IMR-90 (cell line): ENCODE measurements around the gene C10orf120. TPM values are rescaled to one million over a fixed set of nuclear protein-coding genes. Genes with fewer than 3 reads are reported as not detected.

Experiments used
- ATAC-seq: fragments of 200-7000 bp; cut with Tn5 transposase; 2 replicates; pipeline ENCODE4 v1.9.1; 2020; ENCODE audit warnings: low read depth, mild to moderate bottlenecking, moderate library complexity
- BruUV-seq: library from RNA; stranded (reverse); fragments of 400-500 nt; replicated peaks from 2 replicates; lab custom pipeline; 2021; lab: Mats Ljungman, UMichigan
- CTCF ChIA-PET: fragments of 300-600 bp; formaldehyde crosslinking; extraction: SDS; loops from one replicate; lab custom pipeline; 2021; ENCODE audit warnings: antibody characterized with exemption; lab: Yijun Ruan, JAX
- POLR2A ChIA-PET: fragments of 300-600 bp; sonication (Branson Sonifier 250); formaldehyde crosslinking; loops from one replicate; lab custom pipeline; 2022; ENCODE audit warnings: antibody characterized with exemption; ENCODE audit not compliant: unreplicated experiment; lab: Charles Lee
- DNase-seq: peaks from one replicate; pipeline ENCODE4 v3.0.0; 2013
- H2AFZ ChIP-seq: replicated peaks from 2 replicates; pipeline ENCODE3; 2013; ENCODE audit warnings: low read length, mild to moderate bottlenecking; ENCODE audit not compliant: poor library complexity
- H2AK5ac ChIP-seq: 2 replicates; pipeline ENCODE4 v1.6.1; 2013; ENCODE audit warnings: low read depth, low read length, inconsistent platforms
- H2AK9ac ChIP-seq: replicated peaks from 2 replicates; pipeline ENCODE3; 2013; ENCODE audit warnings: mild to moderate bottlenecking, low read depth, low read length, moderate library complexity; ENCODE audit not compliant: poor library complexity
- H2BK120ac ChIP-seq: 2 replicates; pipeline ENCODE4 v1.6.1; 2013; ENCODE audit warnings: low read depth, low read length, inconsistent platforms
- H2BK15ac ChIP-seq: 3 replicates; pipeline ENCODE4 v1.6.1; 2013; ENCODE audit warnings: low read depth, low read length, inconsistent platforms
- H2BK20ac ChIP-seq: 2 replicates; pipeline ENCODE4 v1.6.1; 2013; ENCODE audit warnings: low read depth, mild to moderate bottlenecking, inconsistent platforms, low read length, moderate library complexity
- H2BK5ac ChIP-seq: 2 replicates; pipeline ENCODE4 v1.6.1; 2013; ENCODE audit warnings: mild to moderate bottlenecking, low read depth, low read length, inconsistent platforms; ENCODE audit not compliant: poor library complexity, severe bottlenecking
- H3K14ac ChIP-seq: replicated peaks from 2 replicates; pipeline ENCODE4 v1.6.1; 2013; ENCODE audit warnings: low read depth, low read length, inconsistent platforms
- H3K18ac ChIP-seq: 2 replicates; pipeline ENCODE4 v1.6.1; 2013; ENCODE audit warnings: low read depth, low read length, control low read depth
- H3K23ac ChIP-seq: 2 replicates; pipeline ENCODE4 v1.6.1; 2013; ENCODE audit warnings: low read depth, low read length, inconsistent platforms
- H3K27ac ChIP-seq: 2 replicates; pipeline ENCODE4 v1.5.1; 2013; ENCODE audit warnings: mild to moderate bottlenecking, control low read depth, low read length; ENCODE audit not compliant: insufficient read depth
- H3K27me3 ChIP-seq: 2 replicates; pipeline ENCODE4 v1.6.1; 2013; ENCODE audit warnings: low read length; ENCODE audit not compliant: control insufficient read depth, insufficient read depth
- H3K36me3 ChIP-seq: 2 replicates; pipeline ENCODE4 v1.6.1; 2013; ENCODE audit warnings: low read length, mixed read lengths; ENCODE audit not compliant: control insufficient read depth, insufficient read depth
- H3K4ac ChIP-seq: 2 replicates; pipeline ENCODE4 v1.6.1; 2013; ENCODE audit warnings: low read depth, low read length, inconsistent platforms
- H3K4me1 ChIP-seq: 2 replicates; pipeline ENCODE4 v1.6.1; 2013; ENCODE audit warnings: low read length, mixed read lengths; ENCODE audit not compliant: control insufficient read depth, insufficient read depth
- H3K4me2 ChIP-seq: 2 replicates; pipeline ENCODE4 v1.6.1; 2013; ENCODE audit warnings: low read depth, mild to moderate bottlenecking, control low read depth, low read length, moderate library complexity
- H3K4me3 ChIP-seq: 2 replicates; pipeline ENCODE4 v1.5.1; 2013; ENCODE audit warnings: low read depth, mild to moderate bottlenecking, control low read depth, low read length, moderate library complexity; ENCODE audit not compliant: insufficient read depth
- H3K56ac ChIP-seq: 2 replicates; pipeline ENCODE4 v1.6.1; 2013; ENCODE audit warnings: low read length, inconsistent platforms; ENCODE audit not compliant: insufficient read depth; ENCODE audit errors: extremely low read depth
- H3K79me1 ChIP-seq, 2 experiments: 2 replicates each; pipeline ENCODE4 v1.6.1; 2013; ENCODE audit warnings: low read length in 2 of 2, inconsistent platforms in 1 of 2, low read depth in 1 of 2
- H3K9ac ChIP-seq: 2 replicates; pipeline ENCODE4 v1.6.1; 2013; ENCODE audit warnings: low read depth, low read length, control low read depth
- H3K9me1 ChIP-seq: 2 replicates; pipeline ENCODE4 v1.6.1; 2013; ENCODE audit warnings: low read length, inconsistent platforms; ENCODE audit not compliant: insufficient read depth
- H3K9me3 ChIP-seq: 2 replicates; pipeline ENCODE4 v1.6.1; 2013; ENCODE audit warnings: low read length; ENCODE audit not compliant: control insufficient read depth, insufficient read depth
- H4K20me1 ChIP-seq: 2 replicates; pipeline ENCODE4 v1.6.1; 2013; ENCODE audit warnings: low read length, inconsistent platforms; ENCODE audit not compliant: insufficient read depth
- H4K5ac ChIP-seq: 2 replicates; pipeline ENCODE4 v1.6.1; 2013; ENCODE audit warnings: mild to moderate bottlenecking, low read depth, low read length, control low read depth
- H4K8ac ChIP-seq, 2 experiments: 2 replicates each; pipeline ENCODE4 v1.6.1; 2013; ENCODE audit warnings: low read depth in 2 of 2, low read length in 2 of 2, control low read depth in 1 of 2, inconsistent platforms in 1 of 2
- H4K91ac ChIP-seq: 2 replicates; pipeline ENCODE4 v1.6.1; 2013; ENCODE audit warnings: low read depth, low read length, inconsistent platforms; ENCODE audit not compliant: insufficient read depth
- BHLHE40 ChIP-seq: fragments of 150-350 bp; IDR thresholded peaks from 2 replicates; pipeline ENCODE4 v1.6.1; 2016; ENCODE audit warnings: mild to moderate bottlenecking, low read depth, low read length
- CEBPB ChIP-seq: IDR thresholded peaks from 2 replicates; pipeline ENCODE4 v1.6.1; 2012; ENCODE audit warnings: low read depth, low read length, improper control_type of control experiment
- CHD1 ChIP-seq: IDR thresholded peaks from 2 replicates; pipeline ENCODE4 v1.6.1; 2012; ENCODE audit warnings: low read depth, low read length, improper control_type of control experiment
- FOS ChIP-seq: fragments of 150-350 bp; IDR thresholded peaks from 2 replicates; pipeline ENCODE4 v1.6.1; 2016; ENCODE audit warnings: low read depth, low read length
- MAFK ChIP-seq: IDR thresholded peaks from 2 replicates; pipeline ENCODE4 v1.6.1; 2012; ENCODE audit warnings: low read depth, low read length, improper control_type of control experiment
- MAZ ChIP-seq: IDR thresholded peaks from 2 replicates; pipeline ENCODE4 v1.6.1; 2012; ENCODE audit warnings: low read depth, mild to moderate bottlenecking, low read length, improper control_type of control experiment, moderate library complexity, borderline replicate concordance
- MXI1 ChIP-seq: IDR thresholded peaks from 2 replicates; pipeline ENCODE4 v1.6.1; 2012; ENCODE audit warnings: low read depth, mild to moderate bottlenecking, low read length, moderate library complexity, borderline replicate concordance
- NFE2L2 ChIP-seq: fragments of 150-350 bp; IDR thresholded peaks from 2 replicates; pipeline ENCODE4 v1.6.1; 2016; ENCODE audit warnings: low read depth, mild to moderate bottlenecking, low read length
- RAD21 ChIP-seq: IDR thresholded peaks from 2 replicates; pipeline ENCODE4 v1.6.1; 2012; ENCODE audit warnings: low read length, improper control_type of control experiment
- RCOR1 ChIP-seq: IDR thresholded peaks from 2 replicates; pipeline ENCODE4 v1.6.1; 2012; ENCODE audit warnings: mild to moderate bottlenecking, low read length, improper control_type of control experiment; ENCODE audit not compliant: insufficient replicate concordance
- RFX5 ChIP-seq: IDR thresholded peaks from 2 replicates; pipeline ENCODE4 v1.8.0; 2012; ENCODE audit warnings: low read depth, mild to moderate bottlenecking, low read length, moderate library complexity
- SMC3 ChIP-seq: fragments of 150-350 bp; IDR thresholded peaks from 2 replicates; pipeline ENCODE4 v1.6.1; 2016; ENCODE audit warnings: low read depth, mild to moderate bottlenecking, antibody characterized with exemption, low read length, moderate library complexity
- WGBS, 2 experiments: methylation state at CpG; one replicate each; pipeline versions ENCODE4 v1.1.5 to v1.1.7; 2013; ENCODE audit warnings: missing lambda C conversion rate in 2 of 2; ENCODE audit not compliant: insufficient read length in 1 of 2; ENCODE audit errors: extremely low coverage in 2 of 2; 5-methylcytosine and 5-hydroxymethylcytosine counted together
- dilution Hi-C: fragments of 300-500 bp; cut with HindIII; formaldehyde crosslinking; loops from one replicate; pipeline ENCODE4 v1.14.3; 2018; ENCODE audit warnings: low sequenced_read_pairs; ENCODE audit not compliant: unreplicated experiment
- in situ Hi-C: fragments of 300-500 bp; cut with MboI; formaldehyde crosslinking; loops from 3 replicates; pipeline ENCODE4 v1.14.3; 2019; ENCODE audit warnings: low sequenced_read_pairs, inconsistent platforms, mixed read lengths
- intact Hi-C: fragments of 100-400 bp; cut with micrococcal nuclease; formaldehyde crosslinking; loops from 2 replicates; pipeline ENCODE4 v1.10.0; 2022
- polyA plus RNA-seq, 3 experiments: library from polyadenylated mRNA; depleted of rRNA; stranded (reverse); fragments of >200 nt; gene quantifications; 2 replicates each; pipeline ENCODE4 v1.2.3, GENCODE V29; 2012; ENCODE audit warnings: low replicate concordance in 1 of 3
- total RNA-seq: library from RNA; depleted of rRNA; stranded (reverse); fragments of >200 nt; gene quantifications from 2 replicates; pipeline ENCODE4 v1.2.3, GENCODE V29; 2012
- TF ChIP-seq, protein P1 (sequence below): fragments of 150-350 bp; IDR thresholded peaks from 2 replicates; pipeline ENCODE4 v1.6.1; 2017; ENCODE audit warnings: mild to moderate bottlenecking, antibody characterized with exemption, low read length, low read depth
- TF ChIP-seq, protein P2 (sequence below): conservative IDR thresholded peaks from 2 replicates; pipeline ENCODE4 v1.5.1; 2012; ENCODE audit warnings: mild to moderate bottlenecking, low read depth, low read length, improper control_type of control experiment
- TF ChIP-seq, protein P3 (sequence below): fragments of 150-350 bp; IDR thresholded peaks from 2 replicates; pipeline ENCODE4 v1.6.1; 2016; ENCODE audit warnings: low read depth, mild to moderate bottlenecking, low read length, moderate library complexity, borderline replicate concordance

The C10orf120 gene
- total and polyA plus RNA-seq, 2 of the 4 experiments (the other 2 are of a cell fraction): not detected

DNA sequence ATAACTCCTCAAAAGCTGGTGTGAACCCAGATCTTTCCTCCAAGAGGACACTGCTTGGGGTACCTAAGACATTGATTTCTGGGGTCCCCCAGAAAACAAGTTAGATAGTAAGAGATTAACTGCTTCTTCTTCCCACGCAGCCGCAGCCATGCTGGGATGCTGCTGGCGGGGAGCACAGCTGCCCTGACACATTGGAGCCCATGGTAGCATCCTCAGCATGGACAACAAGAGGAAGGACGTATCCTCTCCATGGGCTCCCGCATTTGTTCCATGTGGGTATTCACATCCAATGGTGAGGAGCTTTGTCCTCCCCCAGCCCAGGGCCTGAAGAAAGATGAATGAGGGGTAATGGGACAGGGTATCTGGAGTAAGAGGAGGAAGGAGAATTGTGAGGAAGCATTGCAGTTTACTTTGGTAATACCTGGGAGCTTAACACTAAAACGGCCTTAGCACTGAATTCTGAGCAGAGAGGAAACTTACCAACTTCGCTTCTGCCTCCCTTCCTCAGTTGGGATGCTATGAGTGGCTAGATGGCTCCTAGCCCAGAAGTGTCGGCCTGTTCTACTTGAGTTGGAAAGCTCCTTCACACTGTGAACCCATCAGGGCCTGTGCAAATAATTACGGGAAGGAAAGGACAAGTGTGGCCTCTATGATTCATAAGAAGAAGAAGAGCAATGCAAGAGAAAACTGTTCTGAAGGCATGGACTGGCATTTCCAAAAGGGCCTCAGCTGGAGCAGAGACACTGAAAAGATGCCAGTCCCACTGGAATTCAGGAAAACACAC lies 43.9 kb downstream of the C10orf120 start:
- H3K9ac ChIP-seq: no peak overlapping the region
- no peak overlapping the region for H3K27ac ChIP-seq
- POLR2A ChIA-PET: no interaction called here
- H2BK120ac ChIP-seq: no peak overlapping the region
- H2AK9ac ChIP-seq: no peak overlapping the region
- H2BK15ac ChIP-seq: no peak overlapping the region
- BruUV-seq: no TSS peak
- dilution Hi-C loops: no loop called here
- H2BK5ac ChIP-seq: no peak overlapping the region
- no peak overlapping the region for H3K4me2 ChIP-seq
- no peak overlapping the region for H3K4me3 ChIP-seq
- ATAC-seq: no peak
- H2AFZ ChIP-seq: no peak overlapping the region
- H3K9me3 ChIP-seq: no peaks in the 10 kb centered on the region
- no peaks in the 10 kb centered on the region for H3K79me1 ChIP-seq
- no peaks in the 10 kb centered on the region for H4K20me1 ChIP-seq
- no peak overlapping the region for H3K14ac ChIP-seq
- H3K36me3 ChIP-seq: no peaks in the 10 kb centered on the region
- no peaks in the 10 kb centered on the region for H3K4me1 ChIP-seq
- H3K27me3 ChIP-seq: no peaks in the 10 kb centered on the region
- H2BK20ac ChIP-seq: no peak overlapping the region
- H3K18ac ChIP-seq: no peak overlapping the region
- no peak overlapping the region for H4K8ac ChIP-seq
- 67% methylated on average over 5 of the region's 9 CpGs; no CpG with 5 or more reads in 1 of the 2 experiments for WGBS, 2 experiments
- no peak overlapping the region for H3K23ac ChIP-seq
- CTCF ChIA-PET: no interaction called here
- H3K9me1 ChIP-seq: no peaks in the 10 kb centered on the region
- no peak overlapping the region for H3K4ac ChIP-seq
- no peak overlapping the region for H4K5ac ChIP-seq
- DNase-seq: no peak
- intact Hi-C loops: no loop called here
- H4K91ac ChIP-seq: no peak overlapping the region
- no peak overlapping the region for H3K56ac ChIP-seq
- H2AK5ac ChIP-seq: no peak overlapping the region
- in situ Hi-C loops: loop anchor here (25.0 kb wide), 1 partner anchor 907 kb away; no protein-coding TSS in a partner anchor
- TF ChIP-seq, protein P1, sequence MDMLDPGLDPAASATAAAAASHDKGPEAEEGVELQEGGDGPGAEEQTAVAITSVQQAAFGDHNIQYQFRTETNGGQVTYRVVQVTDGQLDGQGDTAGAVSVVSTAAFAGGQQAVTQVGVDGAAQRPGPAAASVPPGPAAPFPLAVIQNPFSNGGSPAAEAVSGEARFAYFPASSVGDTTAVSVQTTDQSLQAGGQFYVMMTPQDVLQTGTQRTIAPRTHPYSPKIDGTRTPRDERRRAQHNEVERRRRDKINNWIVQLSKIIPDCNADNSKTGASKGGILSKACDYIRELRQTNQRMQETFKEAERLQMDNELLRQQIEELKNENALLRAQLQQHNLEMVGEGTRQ: no peak
- TF ChIP-seq MAFK: no peak
- no peak for TF ChIP-seq FOS
- TF ChIP-seq SMC3: no peak
- TF ChIP-seq RFX5: no peak
- TF ChIP-seq NFE2L2: no peak
- no peak for TF ChIP-seq CEBPB
- no peak for TF ChIP-seq CHD1
- TF ChIP-seq RAD21: no peak
- no peak for TF ChIP-seq RCOR1
- TF ChIP-seq, protein P2, sequence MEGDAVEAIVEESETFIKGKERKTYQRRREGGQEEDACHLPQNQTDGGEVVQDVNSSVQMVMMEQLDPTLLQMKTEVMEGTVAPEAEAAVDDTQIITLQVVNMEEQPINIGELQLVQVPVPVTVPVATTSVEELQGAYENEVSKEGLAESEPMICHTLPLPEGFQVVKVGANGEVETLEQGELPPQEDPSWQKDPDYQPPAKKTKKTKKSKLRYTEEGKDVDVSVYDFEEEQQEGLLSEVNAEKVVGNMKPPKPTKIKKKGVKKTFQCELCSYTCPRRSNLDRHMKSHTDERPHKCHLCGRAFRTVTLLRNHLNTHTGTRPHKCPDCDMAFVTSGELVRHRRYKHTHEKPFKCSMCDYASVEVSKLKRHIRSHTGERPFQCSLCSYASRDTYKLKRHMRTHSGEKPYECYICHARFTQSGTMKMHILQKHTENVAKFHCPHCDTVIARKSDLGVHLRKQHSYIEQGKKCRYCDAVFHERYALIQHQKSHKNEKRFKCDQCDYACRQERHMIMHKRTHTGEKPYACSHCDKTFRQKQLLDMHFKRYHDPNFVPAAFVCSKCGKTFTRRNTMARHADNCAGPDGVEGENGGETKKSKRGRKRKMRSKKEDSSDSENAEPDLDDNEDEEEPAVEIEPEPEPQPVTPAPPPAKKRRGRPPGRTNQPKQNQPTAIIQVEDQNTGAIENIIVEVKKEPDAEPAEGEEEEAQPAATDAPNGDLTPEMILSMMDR: no peak
- no peak for TF ChIP-seq MXI1
- no peak for TF ChIP-seq BHLHE40
- no peak for TF ChIP-seq MAZ
- TF ChIP-seq, protein P3, sequence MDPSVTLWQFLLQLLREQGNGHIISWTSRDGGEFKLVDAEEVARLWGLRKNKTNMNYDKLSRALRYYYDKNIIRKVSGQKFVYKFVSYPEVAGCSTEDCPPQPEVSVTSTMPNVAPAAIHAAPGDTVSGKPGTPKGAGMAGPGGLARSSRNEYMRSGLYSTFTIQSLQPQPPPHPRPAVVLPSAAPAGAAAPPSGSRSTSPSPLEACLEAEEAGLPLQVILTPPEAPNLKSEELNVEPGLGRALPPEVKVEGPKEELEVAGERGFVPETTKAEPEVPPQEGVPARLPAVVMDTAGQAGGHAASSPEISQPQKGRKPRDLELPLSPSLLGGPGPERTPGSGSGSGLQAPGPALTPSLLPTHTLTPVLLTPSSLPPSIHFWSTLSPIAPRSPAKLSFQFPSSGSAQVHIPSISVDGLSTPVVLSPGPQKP: no peak
